ENCODE data around the gene EPHA3. TPM values are rescaled to one million over a fixed set of nuclear protein-coding genes. Genes with fewer than 3 reads are reported as not detected.

The EPHA3 gene
- total and polyA plus RNA-seq, 7 donors: under 0.01 to 23.5 (median 13.3) TPM; not detected in 1

- Histone ChIP-seq H3K4me1 (no peaks in the 10 kb centered on the region), H3K36me3 (no peaks in the 10 kb centered on the region), H3K27me3 (no peaks in the 10 kb centered on the region), H3K27ac (no peak overlapping the region), H3K4me3 (no peak overlapping the region), H3K9me3 (no peaks in the 10 kb centered on the region)
- TF ChIP-seq POLR2A (IDR thresholded peaks at IDR 0.05): no peak
- TF ChIP-seq POLR2AphosphoS5 (IDR thresholded peaks at IDR 0.05): no peak
- TF ChIP-seq CTCF (IDR thresholded peaks at IDR 0.05): no peak
- TF ChIP-seq EP300 (IDR thresholded peaks at IDR 0.05): no peak
- no peak for DNase-seq
- intact Hi-C loops (cut with DNase I): no loop called here
- WGBS, 2 donors: 78 to 87% methylated on average over 5 of the region's 5 CpGs
Observed at GRCh38 chr3:89426060-89426459, 318.6 kb downstream of the EPHA3 start.

DNA sequence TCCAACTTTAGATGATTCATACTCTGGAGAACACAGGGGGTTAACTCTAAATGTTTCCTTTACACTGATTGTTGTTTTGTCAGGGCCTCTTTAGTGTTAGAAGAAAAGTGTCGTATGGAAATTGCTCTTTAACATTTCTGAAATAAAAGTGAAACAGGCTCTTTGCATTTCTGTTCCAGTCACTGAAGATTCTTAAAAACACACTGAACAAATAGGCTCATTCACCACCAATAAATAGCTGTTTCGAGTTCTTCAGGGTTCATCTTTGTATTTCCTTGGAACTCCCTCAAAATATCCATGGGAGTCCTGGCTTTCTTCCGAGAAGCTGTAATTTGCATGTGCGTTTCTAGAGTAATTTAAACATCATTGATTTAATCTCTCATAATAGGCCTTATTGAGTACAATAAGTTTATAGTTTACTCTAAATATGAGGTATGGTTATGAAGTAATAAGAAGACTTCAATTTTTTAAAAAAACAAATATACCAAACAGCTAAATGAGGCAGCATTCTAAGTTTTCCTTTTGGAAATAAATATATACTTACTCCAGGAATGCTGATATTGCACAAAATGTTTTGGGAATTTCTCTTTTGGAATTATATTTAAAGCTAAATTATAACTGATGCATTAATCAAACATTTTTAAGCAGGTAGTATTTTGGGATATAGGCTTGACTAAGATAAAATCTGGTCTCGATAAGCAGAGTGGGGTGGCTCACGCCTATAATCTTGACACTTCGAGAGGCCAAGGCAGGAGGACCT, 327.4 kb downstream of the EPHA3 start:
- Histone ChIP-seq H3K27me3 (no peaks in the 10 kb centered on the region), H3K27ac (no peak overlapping the region), H3K36me3 (no peaks in the 10 kb centered on the region), H3K4me3 (no peak overlapping the region), H3K4me1 (no peaks in the 10 kb centered on the region), H3K9me3 (no peaks in the 10 kb centered on the region)
- 73 to 83% methylated on average over 7 of the region's 7 CpGs for WGBS, 2 donors
- TF ChIP-seq CTCF (IDR thresholded peaks at IDR 0.05): no peak
- TF ChIP-seq POLR2AphosphoS5 (IDR thresholded peaks at IDR 0.05): no peak
- TF ChIP-seq EP300 (IDR thresholded peaks at IDR 0.05): no peak
- no peak for TF ChIP-seq POLR2A (IDR thresholded peaks at IDR 0.05)
- no peak for DNase-seq
- intact Hi-C loops (cut with DNase I): no loop called here

- WGBS, 2 donors: 70 to 79% methylated on average over 3 of the region's 3 CpGs
- H3K27ac ChIP-seq: no peak overlapping the region
Observed at GRCh38 chr3:89436846-89437245, 329.4 kb downstream of the EPHA3 start.

GRCh38 chr3:89440386-89440785, 333.0 kb downstream of the EPHA3 start:
- DNase-seq: no peak
- H3K4me3 ChIP-seq: no peak overlapping the region
- TF ChIP-seq EP300 (IDR thresholded peaks at IDR 0.05): no peak
- TF ChIP-seq POLR2A (IDR thresholded peaks at IDR 0.05): no peak
- no peak for TF ChIP-seq CTCF (IDR thresholded peaks at IDR 0.05)
- TF ChIP-seq POLR2AphosphoS5 (IDR thresholded peaks at IDR 0.05): no peak
- H3K27ac ChIP-seq: no peak overlapping the region
- WGBS, 2 donors: 89 to 90% methylated on average over 4 of the region's 4 CpGs
- no peaks in the 10 kb centered on the region for H3K9me3 ChIP-seq
- intact Hi-C loops (cut with DNase I): no loop called here
- no peaks in the 10 kb centered on the region for H3K4me1 ChIP-seq
- no peaks in the 10 kb centered on the region for H3K36me3 ChIP-seq
- no peaks in the 10 kb centered on the region for H3K27me3 ChIP-seq

More at GRCh38 chr3:89436846-89437245, 329.4 kb downstream of the EPHA3 start:
- intact Hi-C loops (cut with DNase I): no loop called here
- Histone ChIP-seq H3K4me3 (no peak overlapping the region), H3K36me3 (no peaks in the 10 kb centered on the region), H3K9me3 (no peaks in the 10 kb centered on the region), H3K4me1 (no peaks in the 10 kb centered on the region), H3K27me3 (no peaks in the 10 kb centered on the region)
- no peak for DNase-seq
- TF ChIP-seq POLR2A (IDR thresholded peaks at IDR 0.05) (no peak), EP300 (IDR thresholded peaks at IDR 0.05) (no peak)

DNA sequence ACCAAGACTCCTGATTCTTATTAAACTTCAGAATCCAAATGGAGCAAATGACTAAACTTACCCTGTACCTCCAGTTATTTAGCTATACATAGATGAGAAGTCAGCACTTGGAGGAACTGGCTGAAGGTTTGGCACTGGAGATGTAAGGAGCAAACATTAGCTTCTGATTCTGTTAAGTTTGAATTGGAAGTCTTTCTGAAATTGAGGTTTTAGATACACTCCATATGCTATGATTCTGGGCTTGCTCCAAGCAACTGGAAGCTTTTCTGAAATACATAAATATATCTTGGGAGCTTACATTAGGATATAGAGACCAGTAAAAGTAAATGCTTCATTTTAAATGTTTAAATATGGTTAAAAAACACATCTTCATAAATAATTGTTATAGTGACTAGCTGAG, 333.7 kb downstream of the EPHA3 start:
- no peaks in the 10 kb centered on the region for H3K4me1 ChIP-seq
- no peak for TF ChIP-seq POLR2AphosphoS5 (IDR thresholded peaks at IDR 0.05)
- TF ChIP-seq CTCF (IDR thresholded peaks at IDR 0.05): no peak
- no peak for TF ChIP-seq EP300 (IDR thresholded peaks at IDR 0.05)
- TF ChIP-seq POLR2A (IDR thresholded peaks at IDR 0.05): no peak
- H3K27me3 ChIP-seq: no peaks in the 10 kb centered on the region
- H3K27ac ChIP-seq: no peak overlapping the region
- DNase-seq: no peak
- no peaks in the 10 kb centered on the region for H3K9me3 ChIP-seq
- intact Hi-C loops (cut with DNase I): no loop called here
- no peak overlapping the region for H3K4me3 ChIP-seq
- no peaks in the 10 kb centered on the region for H3K36me3 ChIP-seq
